AG09309 (cell line): ENCODE data around the gene METTL25B.
A peak's percentile ranks its signal among the peaks of the same experiment; 100 is the strongest.

Experiments used
- DNase-seq: peaks from one replicate; pipeline ENCODE4 v3.0.0-alpha.2; 2010; ENCODE audit warnings: low read depth
- H3K4me3 ChIP-seq: 2 replicates; pipeline ENCODE4 v1.5.1; 2011; ENCODE audit warnings: mild to moderate bottlenecking, low read depth, low read length, moderate library complexity; ENCODE audit not compliant: control insufficient read depth
- TF ChIP-seq, protein P1 (sequence below): IDR thresholded peaks from 2 replicates; pipeline ENCODE4 v1.5.1; 2011; ENCODE audit warnings: mild to moderate bottlenecking, low read depth, low read length, inconsistent platforms; ENCODE audit not compliant: insufficient read depth, control insufficient read depth; ENCODE audit errors: missing control alignments

The METTL25B gene

GRCh38 chr1:156709757-156710489 lies 18.3 kb upstream of the METTL25B start:
- DNase-seq: peak; percentile 47
- H3K4me3 ChIP-seq: no peak overlapping the region
- TF ChIP-seq, protein P1, sequence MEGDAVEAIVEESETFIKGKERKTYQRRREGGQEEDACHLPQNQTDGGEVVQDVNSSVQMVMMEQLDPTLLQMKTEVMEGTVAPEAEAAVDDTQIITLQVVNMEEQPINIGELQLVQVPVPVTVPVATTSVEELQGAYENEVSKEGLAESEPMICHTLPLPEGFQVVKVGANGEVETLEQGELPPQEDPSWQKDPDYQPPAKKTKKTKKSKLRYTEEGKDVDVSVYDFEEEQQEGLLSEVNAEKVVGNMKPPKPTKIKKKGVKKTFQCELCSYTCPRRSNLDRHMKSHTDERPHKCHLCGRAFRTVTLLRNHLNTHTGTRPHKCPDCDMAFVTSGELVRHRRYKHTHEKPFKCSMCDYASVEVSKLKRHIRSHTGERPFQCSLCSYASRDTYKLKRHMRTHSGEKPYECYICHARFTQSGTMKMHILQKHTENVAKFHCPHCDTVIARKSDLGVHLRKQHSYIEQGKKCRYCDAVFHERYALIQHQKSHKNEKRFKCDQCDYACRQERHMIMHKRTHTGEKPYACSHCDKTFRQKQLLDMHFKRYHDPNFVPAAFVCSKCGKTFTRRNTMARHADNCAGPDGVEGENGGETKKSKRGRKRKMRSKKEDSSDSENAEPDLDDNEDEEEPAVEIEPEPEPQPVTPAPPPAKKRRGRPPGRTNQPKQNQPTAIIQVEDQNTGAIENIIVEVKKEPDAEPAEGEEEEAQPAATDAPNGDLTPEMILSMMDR: no peak

- H3K4me3 ChIP-seq: no peak overlapping the region
- no peak for DNase-seq
- TF ChIP-seq, protein P1: no peak
Measured at GRCh38 chr1:156711011-156711817, 17.1 kb upstream of the METTL25B start.

GRCh38 chr1:156712626-156713025 lies 15.6 kb upstream of the METTL25B start:
- no peak overlapping the region for H3K4me3 ChIP-seq
- TF ChIP-seq, protein P1: no peak
- DNase-seq: no peak

- TF ChIP-seq, protein P1: no peak
- DNase-seq: no peak
- no peak overlapping the region for H3K4me3 ChIP-seq
Measured at GRCh38 chr1:156714830-156715229, 13.4 kb upstream of the METTL25B start.

DNA sequence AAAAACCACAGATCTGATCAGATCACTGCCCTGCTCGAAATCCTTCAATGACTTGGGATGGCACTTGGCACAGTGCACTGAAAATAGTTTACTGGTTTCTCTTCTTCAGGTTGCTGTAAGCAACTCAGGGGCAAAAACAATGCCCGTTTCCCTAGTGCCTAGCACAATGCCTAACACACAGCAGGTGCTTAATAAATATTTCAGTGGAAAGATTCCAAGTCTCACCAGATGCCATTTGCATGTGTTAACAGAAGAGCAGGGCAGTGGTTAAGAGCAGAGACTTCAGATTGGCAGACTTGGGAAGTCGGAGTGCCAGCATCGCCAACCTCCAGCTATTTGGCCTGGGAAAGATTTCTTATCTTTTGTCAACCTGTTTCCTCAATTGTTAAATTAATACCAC lies 10.9 kb upstream of the METTL25B start:
- DNase-seq: no peak
- TF ChIP-seq, protein P1: no peak
- no peak overlapping the region for H3K4me3 ChIP-seq

GRCh38 chr1:156721131-156721530 lies 7.1 kb upstream of the METTL25B start:
- DNase-seq: no peak
- TF ChIP-seq, protein P1: no peak

More at GRCh38 chr1:156721131-156721530, 7.1 kb upstream of the METTL25B start:
- no peak overlapping the region for H3K4me3 ChIP-seq
